CD4-positive, alpha-beta memory T cell (primary cell): ENCODE results near the gene PPIL6. TPM values are rescaled to one million over a fixed set of nuclear protein-coding genes. Genes with fewer than 3 reads are reported as not detected.

ENCODE experiments used
- CTCF ChIA-PET: fragments of 350-600 bp; sonication (Branson Sonifier 250); formaldehyde crosslinking; loops from one replicate; lab custom pipeline; 2021; ENCODE audit warnings: inconsistent platforms; ENCODE audit not compliant: partially characterized antibody; lab: Charles Lee
- POLR2A ChIA-PET: fragments of 350-600 bp; sonication (Branson Sonifier 250); formaldehyde crosslinking; loops from one replicate; lab custom pipeline; 2021; ENCODE audit not compliant: partially characterized antibody; lab: Charles Lee
- DNase-seq, 5 donors: peaks; one replicate each; pipeline versions ENCODE4 v3.0.0 to v3.0.0-alpha.2; 2020 to 2022; ENCODE audit warnings: mixed read lengths in 1 of 5
- H3K27ac ChIP-seq: one replicate; pipeline ENCODE4 v1.7.0; 2013; ENCODE audit warnings: low read depth, low read length
- H3K27me3 ChIP-seq: 2 replicates; pipeline ENCODE4 v1.7.0; 2013; ENCODE audit warnings: mild to moderate bottlenecking, low read length, moderate library complexity; ENCODE audit not compliant: insufficient read depth
- H3K36me3 ChIP-seq: 2 replicates; pipeline ENCODE4 v1.7.0; 2013; ENCODE audit warnings: mild to moderate bottlenecking, low read length, moderate library complexity; ENCODE audit not compliant: insufficient read depth
- H3K4me1 ChIP-seq: 2 replicates; pipeline ENCODE4 v1.7.0; 2013; ENCODE audit warnings: mild to moderate bottlenecking, low read length, moderate library complexity; ENCODE audit not compliant: insufficient read depth
- H3K4me3 ChIP-seq, 2 donors: one replicate each; pipeline ENCODE4 v1.7.0; 2013; ENCODE audit warnings: low read length in 2 of 2, mild to moderate bottlenecking in 1 of 2
- H3K9me3 ChIP-seq, 2 donors: one replicate each; pipeline ENCODE4 v1.7.0; 2013; ENCODE audit warnings: low read length in 2 of 2, control low read depth in 1 of 2; ENCODE audit not compliant: control insufficient read depth in 1 of 2
- H3K27ac Mint-ChIP-seq, 7 donors: one replicate each; pipeline ENCODE4 v1.8.0; 2020 to 2021; ENCODE audit warnings: mixed read lengths in 7 of 7, mild to moderate bottlenecking in 6 of 7, inconsistent platforms in 3 of 7, moderate library complexity in 3 of 7
- H3K27me3 Mint-ChIP-seq, 2 donors: one replicate each; pipeline ENCODE4 v1.8.0; 2020 to 2021; ENCODE audit warnings: mixed read lengths in 2 of 2
- H3K36me3 Mint-ChIP-seq, 2 donors: one replicate each; pipeline ENCODE4 v1.8.0; 2020 to 2021; ENCODE audit warnings: mixed read lengths in 2 of 2, inconsistent platforms in 1 of 2, mild to moderate bottlenecking in 1 of 2
- H3K4me1 Mint-ChIP-seq, 4 donors: one replicate each; pipeline ENCODE4 v1.8.0; 2020 to 2021; ENCODE audit warnings: mixed read lengths in 4 of 4, mild to moderate bottlenecking in 1 of 4
- H3K4me3 Mint-ChIP-seq, 8 donors: one replicate each; pipeline ENCODE4 v1.8.0; 2020 to 2021; ENCODE audit warnings: mixed read lengths in 8 of 8, mild to moderate bottlenecking in 7 of 8, moderate library complexity in 6 of 8, inconsistent platforms in 3 of 8
- H3K9me3 Mint-ChIP-seq, 8 donors: one replicate each; pipeline ENCODE4 v1.8.0; 2020 to 2021; ENCODE audit warnings: mixed read lengths in 8 of 8, mild to moderate bottlenecking in 5 of 8, inconsistent platforms in 3 of 8, moderate library complexity in 1 of 8
- intact Hi-C: fragments of 100-400 bp; cut with micrococcal nuclease; formaldehyde crosslinking; loops from one replicate; pipeline ENCODE4 v1.15.1; 2023
- polyA plus RNA-seq, 2 donors: library from polyadenylated mRNA; unstranded; fragments of 300-500 nt; fragmentation: Illumina TruSeq; gene quantifications; one replicate each; pipeline ENCODE4 v1.2.3, GENCODE V29; 2021
- total RNA-seq, 2 experiments: library from RNA; stranded (reverse); gene quantifications; one replicate each; pipeline ENCODE4 v1.2.3, GENCODE V29; 2021

The PPIL6 gene
- total and polyA plus RNA-seq, 4 experiments from 2014 or later, result 0.33 to 0.52 (median 0.37) TPM

DNA sequence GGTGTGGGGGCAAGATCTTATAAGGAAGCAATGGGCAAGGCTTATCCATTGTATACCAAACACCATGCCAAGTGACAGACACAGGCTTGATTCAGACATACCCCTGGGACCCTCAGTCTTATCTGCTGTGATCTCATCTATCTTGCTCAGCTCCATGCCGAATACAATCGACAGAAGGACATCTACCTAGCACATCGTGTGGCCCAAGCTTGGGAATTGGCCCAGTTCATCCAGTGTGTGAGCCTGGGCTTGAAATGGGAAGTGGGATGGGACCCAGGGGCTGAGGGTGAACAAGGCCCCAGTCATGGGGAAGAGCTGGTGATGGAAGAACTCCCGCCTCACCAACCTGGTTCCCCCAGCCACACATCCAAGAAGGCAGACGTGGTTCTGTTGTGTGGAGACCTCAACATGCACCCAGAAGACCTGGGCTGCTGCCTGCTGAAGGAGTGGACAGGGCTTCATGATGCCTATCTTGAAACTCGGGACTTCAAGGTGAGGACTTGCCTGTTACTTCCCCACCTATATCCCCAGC is 2.0 kb upstream of the PPIL6 start:
- Mint-ChIP-seq H3K4me1 (peaks cover 17 to 38% (median 21%) of the 10 kb centered on the region in 4 donors), H3K27ac (peak overlapping the region; percentile 96 to 98 (median 97)), H3K36me3 (peaks cover 11 to 43% of the 10 kb centered on the region in 2 donors), H3K27me3 (no peaks in the 10 kb centered on the region), H3K4me3 (peak overlapping the region; percentile 73 to 98 (median 94)), H3K9me3 (no peaks in the 10 kb centered on the region)
- POLR2A ChIA-PET, result interaction anchor here (1.0 to 10.9 kb wide), 12 partner anchors 12 to 1373 kb away, joined by 3 to 220 read pairs (median 6); partner anchors contain the start of genes AK9, CD164, CDK19 and FIG4
- DNase-seq, result no peak
- H3K27me3 ChIP-seq, result no peaks in the 10 kb centered on the region
- CTCF ChIA-PET, result interaction anchor here (1.0 to 6.3 kb wide), 7 partner anchors 11 to 597 kb away, joined by 4 to 70 read pairs (median 11); partner anchors contain the start of genes CD164, MICAL1 and ZBTB24
- H3K4me1 ChIP-seq, result peaks cover 25% of the 10 kb centered on the region
- no peak overlapping the region for H3K4me3 ChIP-seq
- peaks cover 21% of the 10 kb centered on the region for H3K36me3 ChIP-seq
- peak overlapping the region; percentile 89 for H3K27ac ChIP-seq
- intact Hi-C loops, result loop anchor here (5.0 kb wide), 1 partner anchor 1540 kb away; the partner anchor contains the start of gene RPF2
- H3K9me3 ChIP-seq, result no peaks in the 10 kb centered on the region

DNA sequence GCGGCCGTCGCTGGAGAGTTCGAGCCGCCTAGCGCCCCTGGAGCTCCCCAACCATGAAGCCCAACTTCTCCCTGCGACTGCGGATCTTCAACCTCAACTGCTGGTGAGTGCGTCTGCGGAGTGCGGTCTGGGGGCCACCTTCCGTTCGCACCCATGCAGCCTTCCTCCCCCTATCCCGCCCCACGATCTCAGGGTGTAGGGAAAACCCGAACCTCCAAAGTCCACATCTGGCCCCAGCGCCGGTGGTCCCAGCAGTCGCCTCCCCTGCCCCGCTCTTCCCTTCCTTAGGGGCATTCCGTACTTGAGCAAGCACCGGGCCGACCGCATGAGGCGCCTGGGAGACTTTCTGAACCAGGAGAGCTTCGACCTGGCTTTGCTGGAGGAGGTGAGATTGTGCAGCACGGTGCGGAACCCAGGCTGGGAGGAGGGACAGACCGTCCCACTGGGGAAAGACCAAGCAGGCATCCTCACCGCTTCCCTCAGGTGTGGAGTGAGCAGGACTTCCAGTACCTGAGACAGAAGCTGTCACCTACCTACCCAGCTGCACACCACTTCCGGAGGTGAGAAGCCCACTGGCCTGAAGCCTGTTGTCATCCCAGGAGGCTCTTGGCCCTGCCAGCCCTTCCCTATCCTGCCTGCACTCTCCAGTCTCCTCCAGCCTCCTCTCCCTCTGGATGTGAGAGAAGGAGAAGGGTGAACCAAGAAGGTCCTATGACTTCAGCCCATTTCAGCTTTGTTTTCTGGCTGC is 815 bp upstream of the PPIL6 start:
- peak; percentile 49 to 79 (median 62) for DNase-seq
- CTCF ChIA-PET, result interaction anchor here (0.8 to 6.3 kb wide), 15 partner anchors 13 to 598 kb away, joined by 3 to 70 read pairs (median 5); partner anchors contain the start of genes CD164, MICAL1, SESN1 and ZBTB24
- Histone ChIP-seq H3K4me1 (peaks cover 25% of the 10 kb centered on the region), H3K27me3 (no peaks in the 10 kb centered on the region), H3K27ac (peak overlapping the region; percentile 89), H3K4me3 (peak overlapping the region; percentile 69 to 82), H3K36me3 (peaks cover 13% of the 10 kb centered on the region), H3K9me3 (no peaks in the 10 kb centered on the region)
- intact Hi-C loops, result loop anchor here (1.0 to 5.0 kb wide), 4 partner anchors 9 to 1541 kb away; partner anchors contain the start of genes CEP57L1, RPF2 and SESN1
- no peaks in the 10 kb centered on the region for H3K27me3 Mint-ChIP-seq
- POLR2A ChIA-PET, result interaction anchor here (0.6 to 10.9 kb wide), 20 partner anchors 10 to 1618 kb away, joined by 3 to 220 read pairs (median 5); partner anchors contain the start of genes AK9, CD164, CDK19 and FIG4
- peak overlapping the region; percentile 91 to 98 (median 94) for H3K4me3 Mint-ChIP-seq
- H3K4me1 Mint-ChIP-seq, result peaks cover 16 to 33% (median 21%) of the 10 kb centered on the region in 4 donors
- peaks cover 7 to 38% of the 10 kb centered on the region in 2 donors for H3K36me3 Mint-ChIP-seq
- no peaks in the 10 kb centered on the region for H3K9me3 Mint-ChIP-seq
- peak overlapping the region; percentile 96 to 98 (median 97) for H3K27ac Mint-ChIP-seq

DNA sequence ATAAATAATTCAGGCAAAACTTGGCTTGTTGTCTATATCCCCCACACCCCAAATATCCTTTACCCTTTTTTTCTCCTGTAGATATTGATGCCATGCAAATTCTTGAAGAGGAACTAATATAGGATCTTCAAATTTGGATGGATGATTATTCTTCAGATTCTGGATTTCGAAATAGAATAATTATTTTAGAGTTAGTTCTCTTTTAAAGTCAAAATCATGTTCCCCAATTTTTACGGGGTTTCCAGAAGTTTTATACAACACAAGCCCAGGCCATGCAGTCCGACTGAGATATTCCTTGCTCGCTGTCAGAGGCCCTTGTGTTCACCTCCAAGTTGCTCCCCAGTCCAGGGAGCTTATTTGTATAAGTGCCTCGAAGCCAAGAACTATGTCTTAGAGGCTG is 4.4 kb downstream of the PPIL6 start:
- Mint-ChIP-seq H3K27me3 (no peaks in the 10 kb centered on the region), H3K9me3 (no peaks in the 10 kb centered on the region), H3K4me1 (peaks cover under 1 to 7% (median 5%) of the 10 kb centered on the region in 4 donors), H3K27ac (no peak overlapping the region), H3K36me3 (peaks cover 0 to 1% of the 10 kb centered on the region in 2 donors), H3K4me3 (no peak overlapping the region)
- Histone ChIP-seq H3K27me3 (no peaks in the 10 kb centered on the region), H3K4me3 (no peak overlapping the region), H3K36me3 (no peaks in the 10 kb centered on the region), H3K27ac (no peak overlapping the region), H3K9me3 (no peaks in the 10 kb centered on the region), H3K4me1 (peaks cover 9% of the 10 kb centered on the region)
- CTCF ChIA-PET, result interaction anchor here (1.0 to 1.6 kb wide), 2 partner anchors 56 to 248 kb away, joined by 3 to 4 read pairs; no protein-coding TSS in a partner anchor
- DNase-seq, result no peak
- intact Hi-C loops, result no loop called here
- POLR2A ChIA-PET, result interaction anchor here (1.3 kb wide), 1 partner anchor 54 kb away, joined by 3 read pairs; the partner anchor contains the start of gene CD164

DNA sequence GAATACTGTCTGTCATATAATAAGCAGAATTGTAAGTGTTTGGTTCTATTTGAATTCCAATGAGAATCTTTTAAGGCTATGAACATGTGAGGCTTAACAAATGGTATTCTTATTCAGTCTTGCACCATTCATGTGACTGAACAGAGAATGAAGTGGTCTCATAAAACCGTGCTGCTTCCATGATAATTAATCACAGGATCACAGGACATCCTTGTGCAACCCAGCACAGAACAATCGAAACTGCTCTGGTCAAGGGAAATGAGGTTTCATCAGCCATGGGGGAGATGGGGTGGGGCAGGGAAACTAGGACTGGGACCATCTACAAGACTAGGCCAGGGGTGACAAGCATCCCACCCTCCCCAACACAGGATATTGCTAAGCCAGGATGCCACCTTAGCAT is 6.0 kb downstream of the PPIL6 start:
- CTCF ChIA-PET, result interaction anchor here (1.6 kb wide), 1 partner anchor 57 kb away, joined by 3 read pairs; no protein-coding TSS in a partner anchor
- Histone ChIP-seq H3K36me3 (no peaks in the 10 kb centered on the region), H3K4me3 (no peak overlapping the region), H3K27ac (no peak overlapping the region), H3K9me3 (no peaks in the 10 kb centered on the region), H3K4me1 (peaks cover 1% of the 10 kb centered on the region), H3K27me3 (no peaks in the 10 kb centered on the region)
- Mint-ChIP-seq H3K27ac (no peak overlapping the region), H3K9me3 (no peaks in the 10 kb centered on the region), H3K4me3 (no peak overlapping the region), H3K4me1 (peaks cover 0 to 3% (median under 1%) of the 10 kb centered on the region in 4 donors), H3K27me3 (no peaks in the 10 kb centered on the region), H3K36me3 (no peaks in the 10 kb centered on the region)
- POLR2A ChIA-PET, result no interaction called here
- intact Hi-C loops, result no loop called here
- no peak for DNase-seq

DNA sequence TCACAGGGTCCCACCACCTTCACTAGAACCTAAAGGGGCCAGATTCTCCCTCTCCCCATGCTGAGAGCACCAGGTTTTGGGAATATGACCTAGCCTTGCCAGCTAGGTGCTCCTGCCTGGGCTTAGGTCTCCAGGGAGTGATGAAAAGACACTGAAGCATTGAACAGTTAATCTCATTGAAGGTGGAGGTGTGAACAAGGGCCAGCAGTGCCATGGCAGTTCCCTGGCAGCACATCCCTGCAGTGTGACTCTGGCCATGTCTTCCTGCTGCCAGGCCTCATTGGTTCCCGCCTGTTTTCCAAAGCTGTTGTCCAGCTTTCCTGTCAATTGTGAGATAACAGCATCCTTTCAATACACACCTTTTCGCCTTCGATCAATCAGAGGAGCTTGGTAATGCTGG is 10.9 kb downstream of the PPIL6 start:
- no peaks in the 10 kb centered on the region for H3K9me3 Mint-ChIP-seq

DNA sequence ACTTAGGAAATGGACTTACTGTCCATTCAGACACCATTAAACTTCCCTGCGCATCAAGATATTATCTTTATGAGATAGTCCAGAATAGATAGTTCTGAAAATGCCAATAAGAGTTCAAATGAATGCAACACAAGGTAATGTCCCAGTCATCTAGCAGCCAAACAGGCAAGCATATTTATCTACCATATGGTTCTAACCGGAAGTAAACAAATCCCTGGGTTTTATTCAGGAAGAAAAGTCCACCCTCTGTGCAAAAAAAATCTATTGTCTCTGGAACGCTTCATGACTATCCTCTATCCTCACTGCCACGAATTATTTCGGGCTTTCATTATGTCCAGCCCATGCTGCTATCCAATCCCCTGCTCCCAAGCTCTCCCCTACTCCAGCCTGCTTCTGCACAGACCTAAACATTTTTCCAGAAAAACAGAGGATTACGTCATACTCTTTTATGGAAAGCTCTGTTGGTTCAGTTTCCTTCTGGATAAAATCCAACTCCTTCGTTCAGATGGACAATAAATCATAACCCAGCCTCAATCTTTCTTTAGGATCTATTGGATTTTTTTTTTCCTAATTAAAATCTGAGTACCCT is 11.4 kb downstream of the PPIL6 start:
- H3K4me3 ChIP-seq, result no peak overlapping the region
- no peaks in the 10 kb centered on the region for H3K9me3 ChIP-seq
- H3K27ac Mint-ChIP-seq, result no peak overlapping the region
- no peaks in the 10 kb centered on the region for H3K9me3 Mint-ChIP-seq
- no peaks in the 10 kb centered on the region for H3K4me1 ChIP-seq
- peaks cover 2 to 4% of the 10 kb centered on the region in 2 donors for H3K27me3 Mint-ChIP-seq
- no peaks in the 10 kb centered on the region for H3K36me3 Mint-ChIP-seq
- POLR2A ChIA-PET, result interaction anchor here (0.7 kb wide), 1 partner anchor 21 kb away, joined by 3 read pairs; no protein-coding TSS in a partner anchor
- DNase-seq, result no peak
- CTCF ChIA-PET, result no interaction called here
- H3K27ac ChIP-seq, result no peak overlapping the region
- intact Hi-C loops, result no loop called here
- H3K27me3 ChIP-seq, result no peaks in the 10 kb centered on the region
- H3K36me3 ChIP-seq, result no peaks in the 10 kb centered on the region
- H3K4me1 Mint-ChIP-seq, result peaks cover 0 to 3% (median 0%) of the 10 kb centered on the region in 4 donors
- no peak overlapping the region for H3K4me3 Mint-ChIP-seq

More for the DNA sequence above, 10.9 kb downstream of the PPIL6 start:
- Mint-ChIP-seq H3K4me3 (no peak overlapping the region), H3K27ac (peak overlapping the region in 2 of 7 donors; percentile 3 to 57), H3K36me3 (no peaks in the 10 kb centered on the region), H3K4me1 (peaks cover 0 to 3% (median 0%) of the 10 kb centered on the region in 4 donors), H3K27me3 (peaks cover 2 to 4% of the 10 kb centered on the region in 2 donors)
- H3K27ac ChIP-seq, result no peak overlapping the region
- no peaks in the 10 kb centered on the region for H3K4me1 ChIP-seq
- H3K27me3 ChIP-seq, result no peaks in the 10 kb centered on the region
- no peak for DNase-seq
- no peaks in the 10 kb centered on the region for H3K36me3 ChIP-seq
- ChIA-PET CTCF (no interaction called here), POLR2A (interaction anchor here (0.7 kb wide), 1 partner anchor 21 kb away, joined by 3 read pairs; no protein-coding TSS in a partner anchor)
- H3K4me3 ChIP-seq, result no peak overlapping the region
- no peaks in the 10 kb centered on the region for H3K9me3 ChIP-seq
- intact Hi-C loops, result no loop called here
